IgD-negative memory B cell (primary cell): ENCODE results near the gene LOXHD1. TPM values are rescaled to one million over a fixed set of nuclear protein-coding genes. Genes with fewer than 3 reads are reported as not detected.

Experiments used
- H3K27ac Mint-ChIP-seq, 3 donors: one replicate each; pipeline ENCODE4 v1.8.0; 2020 to 2022; ENCODE audit warnings: mild to moderate bottlenecking in 3 of 3, mixed read lengths in 3 of 3, moderate library complexity in 1 of 3
- H3K27me3 Mint-ChIP-seq: one replicate; pipeline ENCODE4 v1.8.0; 2021; ENCODE audit warnings: mixed read lengths
- H3K36me3 Mint-ChIP-seq: one replicate; pipeline ENCODE4 v1.8.0; 2020; ENCODE audit warnings: mild to moderate bottlenecking, mixed read lengths
- H3K4me1 Mint-ChIP-seq, 3 donors: one replicate each; pipeline ENCODE4 v1.8.0; 2020 to 2022; ENCODE audit warnings: mixed read lengths in 3 of 3, mild to moderate bottlenecking in 1 of 3
- H3K4me3 Mint-ChIP-seq, 4 donors: one replicate each; pipeline ENCODE4 v1.8.0; 2020 to 2022; ENCODE audit warnings: mild to moderate bottlenecking in 4 of 4, mixed read lengths in 4 of 4, moderate library complexity in 3 of 4
- H3K9me3 Mint-ChIP-seq, 3 donors: one replicate each; pipeline ENCODE4 v1.8.0; 2020 to 2021; ENCODE audit warnings: mixed read lengths in 3 of 3, mild to moderate bottlenecking in 1 of 3
- polyA plus RNA-seq: library from polyadenylated mRNA; unstranded; fragments of 300-500 nt; fragmentation: Illumina TruSeq; gene quantifications from one replicate; pipeline ENCODE4 v1.2.3, GENCODE V29; 2021

The LOXHD1 gene
- polyA plus RNA-seq, 1 donor from 2014 or later: not detected

GRCh38 chr18:46625069-46625468, 32.0 kb downstream of the LOXHD1 start:
- Mint-ChIP-seq H3K27ac (peak overlapping the region in 1 of 3 donors; percentile 89), H3K9me3 (no peaks in the 10 kb centered on the region), H3K4me3 (no peak overlapping the region), H3K27me3 (peaks cover 8% of the 10 kb centered on the region), H3K36me3 (no peaks in the 10 kb centered on the region), H3K4me1 (peaks cover 0 to 2% (median 0%) of the 10 kb centered on the region in 3 donors)

GRCh38 chr18:46624127-46624526, 32.9 kb downstream of the LOXHD1 start:
- no peak overlapping the region for H3K27ac Mint-ChIP-seq
- peaks cover 9% of the 10 kb centered on the region for H3K27me3 Mint-ChIP-seq
- no peaks in the 10 kb centered on the region for H3K9me3 Mint-ChIP-seq
- no peak overlapping the region for H3K4me3 Mint-ChIP-seq
- H3K36me3 Mint-ChIP-seq: no peaks in the 10 kb centered on the region
- peaks cover 0 to 2% (median 0%) of the 10 kb centered on the region in 3 donors for H3K4me1 Mint-ChIP-seq

GRCh38 chr18:46623541-46623940, 33.5 kb downstream of the LOXHD1 start:
- no peaks in the 10 kb centered on the region for H3K36me3 Mint-ChIP-seq
- H3K4me1 Mint-ChIP-seq: peaks cover 0 to 2% (median 0%) of the 10 kb centered on the region in 3 donors
- peaks cover 12% of the 10 kb centered on the region for H3K27me3 Mint-ChIP-seq
- no peak overlapping the region for H3K27ac Mint-ChIP-seq
- no peak overlapping the region for H3K4me3 Mint-ChIP-seq
- no peaks in the 10 kb centered on the region for H3K9me3 Mint-ChIP-seq

- H3K4me1 Mint-ChIP-seq: peaks cover 0 to 2% (median 0%) of the 10 kb centered on the region in 3 donors
- H3K27ac Mint-ChIP-seq: no peak overlapping the region
- H3K36me3 Mint-ChIP-seq: no peaks in the 10 kb centered on the region
- no peak overlapping the region for H3K4me3 Mint-ChIP-seq
- H3K27me3 Mint-ChIP-seq: peaks cover 14% of the 10 kb centered on the region
- H3K9me3 Mint-ChIP-seq: no peaks in the 10 kb centered on the region
Measured at GRCh38 chr18:46622999-46623398, 34.0 kb downstream of the LOXHD1 start.

GRCh38 chr18:46622451-46622850, 34.6 kb downstream of the LOXHD1 start:
- Mint-ChIP-seq H3K27ac (no peak overlapping the region), H3K4me1 (peaks cover 0 to 2% (median 0%) of the 10 kb centered on the region in 3 donors), H3K9me3 (no peaks in the 10 kb centered on the region), H3K4me3 (no peak overlapping the region), H3K36me3 (no peaks in the 10 kb centered on the region), H3K27me3 (peaks cover 14% of the 10 kb centered on the region)

GRCh38 chr18:46621871-46622270, 35.1 kb downstream of the LOXHD1 start:
- Mint-ChIP-seq H3K27ac (no peak overlapping the region), H3K4me3 (no peak overlapping the region), H3K4me1 (peaks cover 0 to 2% (median 0%) of the 10 kb centered on the region in 3 donors), H3K36me3 (no peaks in the 10 kb centered on the region), H3K9me3 (no peaks in the 10 kb centered on the region), H3K27me3 (peaks cover 14% of the 10 kb centered on the region)

GRCh38 chr18:46621111-46621766, 35.8 kb downstream of the LOXHD1 start:
- Mint-ChIP-seq H3K27ac (no peak overlapping the region), H3K4me3 (no peak overlapping the region), H3K36me3 (no peaks in the 10 kb centered on the region), H3K9me3 (no peaks in the 10 kb centered on the region), H3K27me3 (peaks cover 14% of the 10 kb centered on the region), H3K4me1 (peaks cover 0 to 2% (median 0%) of the 10 kb centered on the region in 3 donors)

- peaks cover 0 to 2% (median 0%) of the 10 kb centered on the region in 3 donors for H3K4me1 Mint-ChIP-seq
- H3K27me3 Mint-ChIP-seq: peaks cover 11% of the 10 kb centered on the region
- no peaks in the 10 kb centered on the region for H3K36me3 Mint-ChIP-seq
- H3K4me3 Mint-ChIP-seq: no peak overlapping the region
- no peak overlapping the region for H3K27ac Mint-ChIP-seq
- no peaks in the 10 kb centered on the region for H3K9me3 Mint-ChIP-seq
Measured at GRCh38 chr18:46619559-46619958, 37.5 kb downstream of the LOXHD1 start.

GRCh38 chr18:46615720-46616119, 41.3 kb downstream of the LOXHD1 start:
- H3K27me3 Mint-ChIP-seq: peaks cover 6% of the 10 kb centered on the region
- H3K4me1 Mint-ChIP-seq: no peaks in the 10 kb centered on the region
- no peak overlapping the region for H3K4me3 Mint-ChIP-seq
- peaks cover 0 to 3% (median 0%) of the 10 kb centered on the region in 3 donors for H3K9me3 Mint-ChIP-seq
- no peaks in the 10 kb centered on the region for H3K36me3 Mint-ChIP-seq
- H3K27ac Mint-ChIP-seq: no peak overlapping the region

GRCh38 chr18:46609048-46609447, 48.0 kb downstream of the LOXHD1 start:
- Mint-ChIP-seq H3K27ac (no peak overlapping the region), H3K4me3 (no peak overlapping the region), H3K9me3 (no peaks in the 10 kb centered on the region), H3K4me1 (no peaks in the 10 kb centered on the region), H3K36me3 (peaks cover 1% of the 10 kb centered on the region), H3K27me3 (peaks cover 2% of the 10 kb centered on the region)

- Mint-ChIP-seq H3K36me3 (peaks cover 1% of the 10 kb centered on the region), H3K27ac (no peak overlapping the region), H3K9me3 (no peaks in the 10 kb centered on the region), H3K4me1 (no peaks in the 10 kb centered on the region), H3K27me3 (peaks cover 6% of the 10 kb centered on the region), H3K4me3 (no peak overlapping the region)
Measured at GRCh38 chr18:46607926-46608325, 49.1 kb downstream of the LOXHD1 start.

- Mint-ChIP-seq H3K9me3 (no peaks in the 10 kb centered on the region), H3K27me3 (peaks cover 14% of the 10 kb centered on the region), H3K27ac (no peak overlapping the region), H3K4me1 (no peaks in the 10 kb centered on the region), H3K36me3 (peaks cover 1% of the 10 kb centered on the region), H3K4me3 (no peak overlapping the region)
Measured at GRCh38 chr18:46601141-46601805, 55.7 kb downstream of the LOXHD1 start.

- Mint-ChIP-seq H3K27ac (no peak overlapping the region), H3K9me3 (peaks cover 0 to 2% (median 0%) of the 10 kb centered on the region in 3 donors), H3K36me3 (no peaks in the 10 kb centered on the region), H3K4me3 (no peak overlapping the region), H3K4me1 (no peaks in the 10 kb centered on the region), H3K27me3 (peaks cover 19% of the 10 kb centered on the region)
Measured at GRCh38 chr18:46596119-46596518, 60.9 kb downstream of the LOXHD1 start.

GRCh38 chr18:46591783-46592391, 65.1 kb downstream of the LOXHD1 start:
- no peak overlapping the region for H3K4me3 Mint-ChIP-seq
- no peaks in the 10 kb centered on the region for H3K4me1 Mint-ChIP-seq
- peaks cover 0 to 2% (median 0%) of the 10 kb centered on the region in 3 donors for H3K9me3 Mint-ChIP-seq
- H3K27me3 Mint-ChIP-seq: peaks cover 27% of the 10 kb centered on the region
- no peaks in the 10 kb centered on the region for H3K36me3 Mint-ChIP-seq
- no peak overlapping the region for H3K27ac Mint-ChIP-seq

- Mint-ChIP-seq H3K9me3 (peaks cover 0 to 2% (median 0%) of the 10 kb centered on the region in 3 donors), H3K27me3 (peaks cover 25% of the 10 kb centered on the region), H3K27ac (no peak overlapping the region), H3K4me3 (no peak overlapping the region), H3K36me3 (no peaks in the 10 kb centered on the region), H3K4me1 (no peaks in the 10 kb centered on the region)
Measured at GRCh38 chr18:46590103-46590502, 66.9 kb downstream of the LOXHD1 start.
